Endothelial cell of hepatic sinusoid (primary cell): ENCODE results near the gene MICOS13.

Experiments
- in situ Hi-C: cut with HindIII; loops from 2 replicates; pipeline ENCODE4 v1.10.0; 2017; ENCODE audit warnings: low sequenced_read_pairs

MICOS13 gene

DNA sequence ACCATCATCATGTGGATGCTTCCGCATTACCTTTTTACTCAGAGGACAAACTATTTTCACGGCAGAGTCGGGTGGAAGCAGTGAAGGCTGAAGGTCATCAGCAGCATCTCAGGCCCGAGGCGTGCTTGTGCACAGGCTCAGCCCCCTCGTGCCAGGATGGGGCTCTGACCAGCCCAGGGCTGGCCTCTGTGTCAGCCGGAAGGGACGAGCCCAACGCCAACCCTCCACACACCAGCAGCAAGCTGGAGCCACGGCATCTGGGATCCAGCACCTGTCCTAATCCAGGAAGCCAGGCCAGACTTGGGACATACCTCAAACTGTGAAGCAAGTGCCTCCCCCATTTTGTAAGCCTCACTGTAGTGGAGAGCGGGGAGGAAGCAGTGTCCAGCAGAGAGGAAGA lies 11.1 kb downstream of the MICOS13 start:
- in situ Hi-C loops = no loop called here

DNA sequence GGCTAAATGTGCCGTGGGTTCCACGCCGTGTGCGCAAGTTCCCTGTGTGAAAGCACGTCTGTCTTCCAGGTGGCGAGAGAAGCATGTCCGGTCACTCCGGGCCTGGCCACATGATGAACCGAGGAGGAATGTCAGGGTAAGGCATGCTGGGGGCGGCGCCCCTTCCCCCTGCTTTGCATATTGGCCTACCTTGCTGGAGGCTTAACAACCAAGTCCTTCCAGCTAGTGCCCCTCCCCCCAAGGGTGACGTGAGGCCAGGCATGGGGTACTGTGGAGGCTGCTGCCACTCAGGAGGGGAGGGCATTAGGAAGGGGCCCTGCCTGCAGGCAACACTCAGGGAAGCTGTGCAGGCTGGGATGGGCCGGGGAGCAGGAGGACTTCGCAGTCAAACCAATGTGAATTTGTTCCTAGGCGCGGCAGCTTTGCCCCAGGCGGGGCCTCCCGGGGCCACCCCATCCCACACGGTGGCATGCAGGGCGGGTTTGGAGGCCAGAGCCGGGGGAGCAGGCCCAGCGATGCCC lies 12.5 kb downstream of the MICOS13 start:
- in situ Hi-C loops = no loop called here

DNA sequence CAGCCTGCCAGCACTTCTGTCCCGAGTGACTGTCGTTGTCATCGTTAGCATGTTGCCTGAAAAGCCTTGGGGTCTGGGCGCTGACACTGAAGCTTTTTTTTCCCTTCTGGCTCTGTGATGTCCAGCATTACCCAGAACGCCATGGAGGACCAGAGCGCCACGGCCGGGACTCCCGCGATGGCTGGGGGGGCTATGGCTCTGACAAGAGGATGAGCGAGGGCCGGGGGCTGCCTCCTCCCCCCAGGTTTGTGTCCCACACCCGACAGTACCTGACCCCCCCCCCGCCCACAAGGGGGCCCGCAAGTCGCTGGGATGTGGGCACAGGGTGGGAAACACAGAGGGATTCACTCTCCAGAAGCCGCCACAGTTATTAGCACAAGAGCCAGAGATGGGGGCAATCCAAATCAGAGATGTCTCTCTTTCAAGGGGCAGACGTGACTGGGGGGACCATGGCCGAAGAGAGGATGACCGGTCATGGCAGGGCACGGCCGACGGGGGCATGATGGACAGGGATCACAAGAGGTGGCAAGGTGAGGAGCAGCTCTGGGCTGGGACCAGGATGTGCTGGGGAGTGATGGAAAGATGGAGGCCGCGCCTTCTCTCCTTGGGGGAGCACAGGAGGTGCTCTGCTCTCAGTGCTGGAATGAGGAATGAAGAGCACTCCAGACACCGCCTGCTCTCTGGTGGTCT lies 13.2 kb downstream of the MICOS13 start:
- in situ Hi-C loops = no loop called here

GRCh38 chr19:5665781-5666513 lies 14.4 kb downstream of the MICOS13 start:
- in situ Hi-C loops = no loop called here

- in situ Hi-C loops = no loop called here
These were observed 15.8 kb downstream of the MICOS13 start for GRCh38 chr19:5664515-5664914.

- in situ Hi-C loops = no loop called here
These were observed 16.4 kb downstream of the MICOS13 start for GRCh38 chr19:5663904-5664303.

DNA sequence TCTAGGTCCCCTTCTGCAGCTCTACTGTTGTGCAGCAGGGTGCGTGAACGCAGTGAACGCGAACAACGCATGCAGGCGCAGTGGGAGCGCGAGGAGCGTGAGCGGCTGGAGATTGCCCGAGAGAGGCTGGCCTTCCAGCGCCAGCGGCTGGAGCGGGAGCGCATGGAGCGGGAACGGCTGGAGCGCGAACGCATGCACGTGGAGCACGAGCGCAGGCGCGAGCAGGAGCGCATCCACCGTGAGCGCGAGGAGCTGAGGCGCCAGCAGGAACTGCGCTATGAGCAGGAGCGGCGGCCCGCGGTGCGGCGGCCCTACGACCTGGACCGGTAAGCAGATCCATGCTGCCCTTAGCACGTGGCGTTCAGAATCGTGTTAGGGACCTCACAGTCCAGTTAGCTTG lies 18.8 kb downstream of the MICOS13 start:
- in situ Hi-C loops = no loop called here

- in situ Hi-C loops = no loop called here
These were observed 24.9 kb downstream of the MICOS13 start for GRCh38 chr19:5655412-5655811.

DNA sequence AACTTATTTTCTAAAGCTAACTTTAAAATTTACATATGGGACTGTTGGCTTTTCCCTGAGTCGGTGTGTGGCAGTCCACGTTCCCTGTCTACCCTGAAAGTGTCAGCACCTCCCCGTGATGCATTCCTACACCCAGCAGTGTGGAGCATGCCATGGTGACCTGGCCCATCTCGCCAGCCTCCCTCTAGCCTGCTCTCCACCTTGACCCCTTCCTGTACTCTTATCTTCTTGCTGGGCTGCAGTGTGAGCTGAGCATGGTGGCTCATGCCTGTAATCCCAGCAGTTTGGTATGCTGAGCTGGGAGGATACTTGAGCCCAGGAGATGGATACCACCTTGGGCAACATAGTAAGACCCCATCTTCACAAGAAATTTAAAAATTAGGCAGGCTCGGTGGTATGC lies 25.4 kb downstream of the MICOS13 start:
- in situ Hi-C loops = loop anchor here (5.0 kb wide), 1 partner anchor 53 kb away; no protein-coding TSS in a partner anchor

DNA sequence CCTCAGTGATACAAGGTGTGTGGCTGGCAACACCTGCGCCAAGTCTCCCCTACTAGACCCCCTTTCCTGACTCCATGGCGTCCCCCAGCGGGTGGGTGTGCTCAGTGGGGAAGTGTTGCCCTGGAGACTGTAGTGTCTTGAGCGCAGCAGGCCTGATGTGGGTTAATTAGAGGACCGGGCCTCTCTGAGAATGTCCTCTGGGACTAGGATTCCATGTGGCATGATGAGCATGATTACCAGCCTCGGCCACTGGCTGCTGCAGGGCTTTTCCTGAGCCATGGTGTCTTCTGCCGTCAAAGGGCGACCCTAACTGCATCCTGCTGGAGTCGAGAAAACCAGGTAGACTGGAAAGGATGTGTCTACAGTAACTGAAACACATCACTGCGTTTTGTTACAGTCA lies 28.1 kb downstream of the MICOS13 start:
- in situ Hi-C loops = loop anchor here (5.0 kb wide), 1 partner anchor 50 kb away; no protein-coding TSS in a partner anchor

- in situ Hi-C loops = loop anchor here (5.0 kb wide), 1 partner anchor 49 kb away; no protein-coding TSS in a partner anchor
These were observed 29.0 kb downstream of the MICOS13 start for GRCh38 chr19:5651361-5651760.

DNA sequence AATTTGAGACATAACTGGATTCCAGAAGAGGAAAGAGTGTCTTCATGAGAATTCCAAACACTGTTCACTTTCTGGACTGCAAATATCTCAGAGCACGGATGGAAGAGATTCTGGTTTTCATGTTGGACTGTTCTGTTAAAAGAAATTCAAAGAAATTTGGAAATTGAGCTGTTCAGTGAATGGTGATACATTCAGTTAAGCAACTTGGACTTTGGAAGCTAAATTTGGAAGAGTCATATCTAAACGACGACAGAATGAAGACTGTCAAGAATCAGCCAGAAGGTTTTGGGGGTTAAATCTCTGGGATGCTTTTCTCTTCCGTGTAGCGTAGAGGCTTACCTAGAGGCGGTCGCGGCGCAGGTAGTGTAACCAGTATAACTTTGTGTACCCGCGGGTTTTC lies 31.9 kb downstream of the MICOS13 start:
- in situ Hi-C loops = no loop called here

GRCh38 chr19:5646703-5647102 lies 33.6 kb downstream of the MICOS13 start:
- in situ Hi-C loops = no loop called here

- in situ Hi-C loops = no loop called here
These were observed 34.9 kb downstream of the MICOS13 start for GRCh38 chr19:5645409-5645808.

DNA sequence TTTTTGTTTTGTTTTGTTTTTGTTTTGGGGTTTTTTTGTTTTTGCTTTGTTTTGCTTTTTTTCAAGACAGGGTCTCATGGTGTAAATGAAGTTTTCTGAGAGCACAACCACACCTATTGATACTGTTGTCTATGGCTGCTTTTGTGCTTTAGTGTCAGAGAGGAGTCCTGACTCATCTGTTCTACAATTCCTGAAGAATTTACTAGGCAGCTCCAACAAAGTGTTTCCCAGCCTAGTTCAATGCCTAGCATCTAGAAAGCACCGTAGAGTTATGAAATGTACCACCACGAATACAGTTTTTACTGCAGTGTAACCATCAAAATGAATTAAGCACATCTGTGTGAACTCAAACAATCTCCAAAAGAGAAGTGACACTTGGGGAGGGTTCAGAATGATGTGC lies 36.3 kb downstream of the MICOS13 start:
- in situ Hi-C loops = no loop called here

DNA sequence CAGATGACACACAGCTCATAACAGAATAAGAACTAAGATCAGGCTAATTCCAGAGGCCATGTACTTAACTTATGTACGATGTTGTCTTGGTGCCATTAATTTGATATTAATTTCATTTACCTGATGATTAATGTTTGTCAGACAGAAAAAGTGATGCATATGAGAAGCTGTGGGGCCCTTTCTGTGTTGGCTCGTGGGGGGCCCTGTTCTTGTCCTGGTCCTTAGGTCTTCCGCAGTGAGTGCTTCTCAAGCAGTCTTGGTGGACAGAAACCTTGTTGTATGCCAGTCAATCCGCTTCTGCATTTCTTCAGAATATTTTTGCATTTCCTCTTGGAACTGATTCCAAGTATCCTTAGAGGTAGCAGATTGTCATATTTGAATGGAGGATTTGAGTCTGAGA lies 37.3 kb downstream of the MICOS13 start:
- in situ Hi-C loops = no loop called here

GRCh38 chr19:5642204-5642603 lies 38.1 kb downstream of the MICOS13 start:
- in situ Hi-C loops = no loop called here

DNA sequence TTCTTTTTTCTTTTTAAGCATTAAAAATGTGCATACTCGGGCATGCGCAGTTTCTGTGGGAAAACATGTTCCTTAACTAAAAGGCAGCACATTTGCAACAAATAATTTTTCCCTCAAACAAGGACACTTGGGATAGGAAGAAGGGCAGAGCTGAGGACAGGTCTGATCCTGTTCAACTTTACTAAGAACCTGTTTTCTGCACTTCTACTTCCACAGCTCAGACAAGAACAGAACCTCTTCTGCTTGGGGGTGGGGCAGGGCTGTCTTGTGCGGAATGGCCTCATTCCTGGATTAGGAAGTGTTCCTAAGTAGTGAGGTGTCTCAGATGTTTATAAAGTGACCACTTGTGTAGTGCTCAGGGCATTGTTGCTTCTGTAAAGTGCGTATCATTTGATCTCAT lies 39.1 kb downstream of the MICOS13 start:
- in situ Hi-C loops = no loop called here

DNA sequence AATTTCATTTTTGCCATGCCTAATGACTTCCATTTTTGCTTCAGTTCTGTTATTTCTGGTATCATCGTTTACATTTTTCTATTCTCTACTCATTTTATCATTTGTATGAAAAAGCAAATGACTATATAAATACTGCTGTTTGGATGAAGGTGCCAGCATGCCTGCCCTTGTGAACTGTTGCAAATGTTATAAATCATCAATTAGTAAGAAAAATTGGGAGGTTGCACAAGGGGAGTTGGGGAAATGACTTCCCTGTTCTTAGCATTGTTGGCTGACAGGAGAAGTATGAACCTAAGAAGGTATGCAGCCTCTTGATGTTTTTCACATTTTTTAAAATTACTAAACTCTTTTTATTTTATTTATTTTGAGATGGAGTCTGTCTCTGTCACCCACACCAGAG lies 42.3 kb downstream of the MICOS13 start:
- in situ Hi-C loops = no loop called here

DNA sequence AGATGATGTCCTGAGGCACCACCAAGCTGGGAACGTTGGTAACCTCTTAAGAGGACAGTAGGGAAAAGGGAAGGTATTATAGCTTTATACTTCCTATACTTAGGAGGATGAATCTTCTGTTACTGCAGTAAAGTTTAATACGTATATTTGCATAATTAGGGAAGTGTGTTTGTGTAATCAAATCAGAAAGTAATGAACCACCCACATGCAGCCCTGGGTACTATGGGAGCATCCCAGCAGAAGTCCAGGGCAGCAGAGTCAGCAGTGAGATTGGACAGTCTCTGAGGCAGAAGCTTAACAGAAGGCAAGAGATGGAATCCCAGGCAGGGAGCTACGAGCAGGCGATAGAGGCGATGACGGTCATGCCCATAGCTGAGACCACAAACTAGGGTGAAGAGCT lies 44.9 kb downstream of the MICOS13 start:
- in situ Hi-C loops = no loop called here

GRCh38 chr19:5632657-5633056 lies 47.7 kb downstream of the MICOS13 start:
- in situ Hi-C loops = no loop called here

GRCh38 chr19:5632241-5632612 lies 48.1 kb downstream of the MICOS13 start:
- in situ Hi-C loops = no loop called here
